Omental fat pad (tissue), 4 donors: ENCODE results near the gene GRB7. TPM values are rescaled to one million over a fixed set of nuclear protein-coding genes. Genes with fewer than 3 reads are reported as not detected.

Experiments used
- ATAC-seq: fragments of 150-250 bp; one replicate; pipeline ENCODE4 v1.9.1; 2016; ENCODE audit warnings: mild to moderate bottlenecking, moderate library complexity; ENCODE audit not compliant: low FRiP score
- DNase-seq: peaks from one replicate; pipeline ENCODE4 v3.0.0-alpha.2; 2019; ENCODE audit warnings: low spot score
- total RNA-seq, 4 donors: library from RNA; depleted of rRNA; stranded (reverse); fragments of >200 nt; gene quantifications; one replicate each; pipeline ENCODE4 v1.1.0, GENCODE V29; 2016
- TF ChIP-seq, protein P1 (sequence below), 3 donors: fragments of 450-650 bp; IDR thresholded peaks; one replicate each; pipeline ENCODE4 v1.5.1; 2016 to 2017; ENCODE audit warnings: antibody characterized with exemption in 3 of 3, mild to moderate bottlenecking in 3 of 3, moderate library complexity in 2 of 3

GRB7 gene
- total RNA-seq, 4 donors from 2014 or later = 13.0 to 19.3 (median 14.0) TPM; not detected in 1

GRCh38 chr17:39755554-39756379 is 18.0 kb downstream of the GRB7 start:
- DNase-seq (no peak), ATAC-seq (no peak)
- TF ChIP-seq, protein P1, sequence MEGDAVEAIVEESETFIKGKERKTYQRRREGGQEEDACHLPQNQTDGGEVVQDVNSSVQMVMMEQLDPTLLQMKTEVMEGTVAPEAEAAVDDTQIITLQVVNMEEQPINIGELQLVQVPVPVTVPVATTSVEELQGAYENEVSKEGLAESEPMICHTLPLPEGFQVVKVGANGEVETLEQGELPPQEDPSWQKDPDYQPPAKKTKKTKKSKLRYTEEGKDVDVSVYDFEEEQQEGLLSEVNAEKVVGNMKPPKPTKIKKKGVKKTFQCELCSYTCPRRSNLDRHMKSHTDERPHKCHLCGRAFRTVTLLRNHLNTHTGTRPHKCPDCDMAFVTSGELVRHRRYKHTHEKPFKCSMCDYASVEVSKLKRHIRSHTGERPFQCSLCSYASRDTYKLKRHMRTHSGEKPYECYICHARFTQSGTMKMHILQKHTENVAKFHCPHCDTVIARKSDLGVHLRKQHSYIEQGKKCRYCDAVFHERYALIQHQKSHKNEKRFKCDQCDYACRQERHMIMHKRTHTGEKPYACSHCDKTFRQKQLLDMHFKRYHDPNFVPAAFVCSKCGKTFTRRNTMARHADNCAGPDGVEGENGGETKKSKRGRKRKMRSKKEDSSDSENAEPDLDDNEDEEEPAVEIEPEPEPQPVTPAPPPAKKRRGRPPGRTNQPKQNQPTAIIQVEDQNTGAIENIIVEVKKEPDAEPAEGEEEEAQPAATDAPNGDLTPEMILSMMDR (IDR thresholded peaks at IDR 0.05) = no peak

DNA sequence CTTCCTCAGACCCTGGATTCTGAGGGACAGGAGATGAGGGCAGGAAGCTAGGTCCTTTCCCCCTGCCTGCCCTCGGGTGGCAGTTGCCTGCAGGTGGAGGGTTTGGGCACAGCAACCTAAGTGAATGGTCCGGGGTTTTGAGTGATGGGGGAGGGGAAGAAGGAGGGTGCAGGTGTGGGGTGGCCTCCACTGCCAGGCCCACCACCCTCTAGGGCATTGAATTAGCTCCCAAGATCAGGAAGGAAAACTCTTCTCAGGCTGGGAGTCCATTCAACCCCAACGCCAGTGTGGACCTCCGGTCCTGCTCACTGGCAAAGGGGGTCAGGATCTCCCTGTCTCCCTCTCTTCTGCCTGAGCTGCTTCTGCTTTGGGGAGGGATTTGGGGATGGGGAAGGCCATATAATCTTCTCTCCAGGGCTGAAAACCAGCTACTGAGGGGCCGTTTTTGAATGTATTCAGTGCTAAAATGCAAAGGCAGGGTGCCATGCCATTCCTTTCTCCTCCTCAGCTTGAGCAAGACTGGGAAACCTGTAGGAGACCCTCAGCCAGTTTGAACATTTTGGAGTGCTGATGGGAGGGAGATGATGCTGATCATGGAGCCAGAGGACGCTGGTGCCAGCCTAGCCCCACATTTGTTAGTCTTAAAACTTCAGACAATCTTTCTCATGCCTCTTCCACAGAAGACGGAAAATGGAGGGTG is 18.8 kb downstream of the GRB7 start:
- TF ChIP-seq, protein P1 (IDR thresholded peaks at IDR 0.05) = no peak
- DNase-seq = no peak
- ATAC-seq = no peak

DNA sequence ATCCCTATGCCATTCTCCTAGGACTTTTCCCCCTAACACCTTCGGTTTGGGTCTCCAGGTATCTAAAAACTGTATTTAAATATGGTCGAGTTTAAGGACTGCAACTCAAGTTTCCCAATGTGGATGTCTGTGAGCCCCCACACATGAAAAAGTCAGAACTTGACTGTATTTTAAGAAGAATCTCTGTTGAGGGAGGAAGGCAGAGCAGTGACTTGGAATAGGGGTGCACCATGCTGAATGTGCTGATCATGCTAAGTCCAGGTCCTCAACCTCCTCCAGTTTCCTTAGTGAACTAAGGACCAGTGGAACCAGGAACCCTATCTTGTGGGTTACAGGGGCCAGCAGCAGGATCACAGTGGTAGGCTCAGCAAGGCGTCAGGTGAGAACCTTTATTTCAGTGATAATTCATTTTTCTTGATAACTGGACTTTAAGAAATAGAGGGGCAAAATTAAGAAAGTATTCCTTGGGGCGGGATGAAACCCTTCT is 19.5 kb downstream of the GRB7 start:
- ATAC-seq = no peak
- no peak for DNase-seq
- TF ChIP-seq, protein P1 (IDR thresholded peaks at IDR 0.05) = no peak

- DNase-seq = no peak
- TF ChIP-seq, protein P1 (IDR thresholded peaks at IDR 0.05) = no peak
- ATAC-seq = no peak
These were observed 20.5 kb downstream of the GRB7 start for GRCh38 chr17:39757931-39758873.

GRCh38 chr17:39759204-39759603 is 21.5 kb downstream of the GRB7 start:
- no peak for ATAC-seq
- TF ChIP-seq, protein P1 (IDR thresholded peaks at IDR 0.05) = no peak
- no peak for DNase-seq

- no peak for ATAC-seq
- TF ChIP-seq, protein P1 (IDR thresholded peaks at IDR 0.05) = no peak
- DNase-seq = no peak
These were observed 24.2 kb downstream of the GRB7 start for GRCh38 chr17:39761861-39762496.
